GM15510 (cell line): ENCODE measurements around the gene EARS2.

ENCODE experiments used
- POLR2A ChIP-seq: IDR thresholded peaks from 3 replicates; pipeline ENCODE4 v1.6.1; 2011; ENCODE audit warnings: borderline replicate concordance; ENCODE audit not compliant: insufficient read length; ENCODE audit errors: extremely low read depth

Gene EARS2

DNA sequence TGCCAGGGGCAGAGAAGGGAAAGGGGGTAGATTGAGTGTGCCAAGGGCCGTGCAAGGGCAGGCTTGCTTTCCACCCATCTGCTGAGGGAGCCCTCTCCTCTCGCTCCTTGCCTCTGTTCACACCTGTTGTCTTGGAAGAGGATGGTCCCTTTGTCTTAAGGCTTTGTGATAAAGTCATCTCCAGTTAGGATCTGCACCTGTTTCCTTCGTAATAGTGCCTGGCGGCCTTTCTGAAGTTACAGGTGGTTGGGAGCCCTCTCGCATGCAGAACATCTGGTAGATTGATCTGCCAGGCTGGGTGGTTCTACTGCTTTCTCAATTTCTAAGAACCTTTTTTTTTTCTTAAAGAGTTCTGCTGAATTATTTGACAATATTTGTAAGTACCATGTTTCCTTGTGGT is 16.7 kb upstream of the EARS2 start:
- no peak for TF ChIP-seq POLR2A

DNA sequence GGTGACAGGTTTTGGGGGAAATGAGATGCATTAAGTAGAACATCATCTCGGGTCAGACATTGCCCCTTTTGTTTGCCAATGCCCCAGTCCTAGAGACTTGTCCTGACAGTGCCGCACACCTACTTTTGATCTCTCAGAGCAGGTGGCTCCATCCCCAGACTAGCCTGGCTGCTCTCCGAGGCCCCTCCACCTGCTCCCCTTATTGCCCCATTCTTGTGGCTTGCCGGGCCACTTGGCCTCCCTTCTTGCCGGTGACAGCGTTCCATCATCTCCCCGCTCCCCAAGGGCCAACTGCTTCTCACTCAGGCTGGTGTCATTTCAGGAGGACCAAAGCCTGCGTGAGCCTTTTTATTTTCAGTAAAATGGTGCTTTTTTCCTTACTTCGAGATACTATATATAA is 15.2 kb upstream of the EARS2 start:
- TF ChIP-seq POLR2A, result no peak

DNA sequence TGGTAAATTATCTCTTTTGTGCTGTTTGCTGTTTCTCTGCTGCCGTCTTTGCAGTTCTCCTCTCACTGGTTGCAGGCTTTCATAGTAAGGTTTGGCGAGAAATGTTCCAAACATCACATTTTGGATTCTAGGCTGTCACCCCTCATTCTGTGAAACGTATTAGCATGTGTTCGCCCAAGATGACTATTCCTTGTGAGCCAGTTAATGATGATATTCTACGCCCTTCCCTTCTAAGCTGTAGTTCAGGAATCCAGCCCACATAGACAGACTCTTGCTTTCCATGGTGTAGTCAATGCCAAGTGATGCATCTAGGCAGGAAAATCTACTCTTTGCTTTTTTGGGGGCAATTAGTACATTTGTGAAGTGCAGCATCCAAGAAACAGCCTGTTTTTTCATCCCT is 14.7 kb upstream of the EARS2 start:
- no peak for TF ChIP-seq POLR2A

DNA sequence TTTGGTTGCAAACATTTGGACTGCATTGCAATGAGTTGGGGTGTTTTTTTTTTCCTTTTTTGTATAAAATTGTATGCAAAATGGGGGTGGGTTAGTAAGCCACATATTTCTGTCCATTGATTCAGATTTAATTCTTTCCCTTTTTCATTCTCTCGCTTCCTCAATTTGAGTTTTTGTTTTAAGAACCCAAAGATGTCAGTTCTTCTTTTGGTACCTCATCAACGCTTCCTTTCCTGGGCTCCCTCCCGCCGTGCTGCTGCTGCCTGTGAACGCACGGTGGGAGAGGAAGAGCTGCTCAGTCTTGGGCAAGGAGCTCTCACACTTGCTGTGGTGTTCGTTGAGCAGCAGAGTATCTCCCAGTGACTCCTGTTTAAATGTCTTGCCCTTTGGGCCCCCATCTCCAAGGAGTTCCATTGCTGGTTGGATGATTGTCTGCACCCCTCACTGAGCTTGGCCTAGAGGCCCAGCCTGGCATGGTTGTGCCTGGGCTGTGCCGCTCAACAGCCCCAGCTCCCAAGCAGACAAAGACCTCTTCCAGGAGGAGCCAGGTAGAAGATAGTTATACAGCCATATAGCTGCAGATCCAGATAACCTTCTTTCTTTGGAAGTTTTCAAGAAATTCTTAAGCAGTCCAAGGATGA is 14.0 kb upstream of the EARS2 start:
- no peak for TF ChIP-seq POLR2A

DNA sequence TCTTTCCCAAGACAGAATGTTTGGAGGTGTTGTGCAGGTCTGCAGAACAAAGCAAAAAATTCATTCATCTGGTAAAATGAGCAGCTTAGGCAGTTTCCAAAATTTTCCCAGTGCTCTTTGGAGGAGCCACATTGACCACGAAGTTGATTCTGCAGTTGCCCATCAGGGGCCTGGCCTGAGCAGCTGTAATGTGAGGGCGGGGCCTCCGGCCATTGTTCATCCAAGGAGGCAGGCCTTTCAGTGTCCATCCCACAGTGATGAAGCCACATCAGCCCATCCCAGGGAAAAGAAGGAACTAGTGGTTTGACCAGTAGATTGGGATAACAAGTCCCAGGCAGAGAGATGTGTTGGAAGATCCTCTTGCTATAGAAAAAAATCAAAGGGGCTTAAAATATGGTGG is 10.5 kb upstream of the EARS2 start:
- no peak for TF ChIP-seq POLR2A

DNA sequence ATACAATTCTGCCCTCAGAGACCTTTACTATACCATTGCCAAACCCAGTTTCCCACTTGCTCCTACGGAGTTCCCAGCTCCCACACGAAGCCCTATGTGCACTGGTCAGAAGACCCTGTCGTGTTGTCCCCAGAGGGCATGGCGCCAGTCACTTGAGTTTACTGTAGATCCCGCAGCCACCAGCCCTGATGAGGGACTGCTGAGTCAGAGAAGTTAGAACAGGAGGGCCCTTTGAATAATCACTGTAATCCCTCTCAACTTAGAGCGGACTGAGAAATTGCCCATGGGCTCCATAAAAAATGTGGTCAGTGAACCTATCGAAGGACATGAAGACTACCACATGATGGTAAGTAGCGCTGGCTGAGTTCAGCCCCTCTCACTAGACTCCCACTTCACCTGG is 9.6 kb upstream of the EARS2 start:
- no peak for TF ChIP-seq POLR2A

DNA sequence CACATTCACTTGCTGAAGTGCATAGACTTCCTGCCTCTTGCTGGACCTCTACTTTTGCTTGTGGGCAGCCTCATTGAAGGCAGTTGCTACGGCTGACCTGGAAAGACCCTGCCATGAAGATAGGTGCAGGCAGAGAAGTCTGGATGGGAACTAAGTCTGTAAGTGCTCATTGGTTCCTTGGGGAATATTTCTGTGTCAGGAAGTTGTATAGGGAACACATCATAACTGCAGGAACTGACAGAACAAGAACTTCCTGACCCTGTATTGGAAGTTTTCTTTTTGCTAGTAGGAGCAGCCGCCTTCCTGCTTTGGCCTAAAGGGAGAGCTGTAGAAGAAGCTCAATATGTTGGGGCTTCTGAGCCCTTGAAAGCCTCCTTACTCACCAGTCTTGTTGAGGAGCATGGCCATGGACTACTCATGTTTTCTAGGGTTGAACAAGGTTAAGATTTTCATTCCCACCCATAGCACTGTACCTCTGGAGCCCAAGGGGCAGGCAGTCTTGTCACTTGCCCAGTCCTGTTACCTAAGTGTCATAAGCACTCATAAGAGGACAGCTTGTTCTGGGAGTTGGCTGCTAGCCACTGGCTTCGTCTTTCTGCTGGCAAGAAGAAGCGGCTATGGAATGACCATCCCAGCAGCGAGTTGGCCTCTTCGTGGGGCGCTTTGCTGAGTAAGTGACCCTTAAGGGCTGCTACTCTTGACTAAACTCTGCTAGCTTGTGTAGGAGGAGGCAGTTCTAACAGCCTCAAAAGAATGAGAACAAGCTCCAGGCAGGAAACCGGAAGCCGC is 7.6 kb upstream of the EARS2 start:
- TF ChIP-seq POLR2A, result no peak

DNA sequence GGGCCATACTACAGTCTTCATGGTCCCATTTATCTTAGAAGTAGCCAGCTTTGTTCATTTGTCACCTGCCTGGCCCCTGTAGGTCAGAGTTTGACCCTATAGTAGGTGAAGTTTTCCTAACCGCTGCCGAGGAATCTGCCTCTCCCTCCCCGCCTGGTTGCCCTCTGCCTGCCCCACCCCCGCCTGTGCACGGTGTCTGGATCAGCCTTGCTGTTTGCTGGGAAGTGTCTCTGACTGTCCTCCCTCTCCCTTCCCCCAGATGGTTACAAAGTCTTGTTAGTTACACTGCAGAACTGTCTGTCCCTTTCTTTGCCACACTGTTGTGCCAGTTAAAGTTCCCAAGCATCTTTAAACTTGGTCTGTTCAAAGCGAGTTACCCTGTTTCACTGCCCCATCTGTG is 6.0 kb upstream of the EARS2 start:
- no peak for TF ChIP-seq POLR2A

DNA sequence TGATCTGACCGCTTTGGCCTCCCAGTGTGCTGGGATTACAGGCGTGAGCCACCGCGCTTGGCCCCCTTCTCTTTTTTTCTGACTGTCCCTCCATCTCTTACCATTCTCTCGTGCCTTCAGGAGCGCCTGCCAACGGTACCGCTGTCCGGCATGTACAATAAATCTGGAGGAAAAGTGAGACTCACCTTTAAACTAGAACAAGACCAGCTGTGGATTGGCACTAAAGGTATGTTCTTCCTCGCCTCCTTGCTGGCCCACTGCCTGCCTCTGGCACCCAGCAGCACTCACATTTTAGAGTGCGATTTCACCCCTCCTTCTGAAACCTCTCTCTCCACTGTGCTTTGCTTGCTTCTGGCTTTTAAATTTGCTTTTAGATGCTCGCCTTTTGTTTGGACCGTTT is 5.4 kb upstream of the EARS2 start:
- no peak for TF ChIP-seq POLR2A

DNA sequence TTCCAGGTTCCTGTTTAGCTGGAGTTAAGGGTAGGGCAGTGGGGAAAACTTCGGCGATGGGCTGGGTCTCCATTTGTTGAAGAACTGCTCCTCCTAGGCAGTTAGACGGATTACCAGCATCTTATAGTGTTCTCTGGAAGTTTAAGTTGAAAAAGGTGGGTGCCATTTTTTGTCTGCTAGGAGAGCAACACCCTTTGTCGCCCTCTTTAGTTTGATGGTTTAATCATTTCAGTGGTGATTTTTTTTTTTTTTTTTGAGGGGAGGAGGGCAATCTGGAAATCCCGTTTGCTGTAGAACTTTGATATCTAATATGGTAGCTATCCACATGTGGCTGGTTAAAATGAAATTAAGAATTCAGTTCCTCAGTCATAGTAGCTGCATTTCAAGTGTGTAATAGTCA is 4.4 kb upstream of the EARS2 start:
- TF ChIP-seq POLR2A, result no peak

DNA sequence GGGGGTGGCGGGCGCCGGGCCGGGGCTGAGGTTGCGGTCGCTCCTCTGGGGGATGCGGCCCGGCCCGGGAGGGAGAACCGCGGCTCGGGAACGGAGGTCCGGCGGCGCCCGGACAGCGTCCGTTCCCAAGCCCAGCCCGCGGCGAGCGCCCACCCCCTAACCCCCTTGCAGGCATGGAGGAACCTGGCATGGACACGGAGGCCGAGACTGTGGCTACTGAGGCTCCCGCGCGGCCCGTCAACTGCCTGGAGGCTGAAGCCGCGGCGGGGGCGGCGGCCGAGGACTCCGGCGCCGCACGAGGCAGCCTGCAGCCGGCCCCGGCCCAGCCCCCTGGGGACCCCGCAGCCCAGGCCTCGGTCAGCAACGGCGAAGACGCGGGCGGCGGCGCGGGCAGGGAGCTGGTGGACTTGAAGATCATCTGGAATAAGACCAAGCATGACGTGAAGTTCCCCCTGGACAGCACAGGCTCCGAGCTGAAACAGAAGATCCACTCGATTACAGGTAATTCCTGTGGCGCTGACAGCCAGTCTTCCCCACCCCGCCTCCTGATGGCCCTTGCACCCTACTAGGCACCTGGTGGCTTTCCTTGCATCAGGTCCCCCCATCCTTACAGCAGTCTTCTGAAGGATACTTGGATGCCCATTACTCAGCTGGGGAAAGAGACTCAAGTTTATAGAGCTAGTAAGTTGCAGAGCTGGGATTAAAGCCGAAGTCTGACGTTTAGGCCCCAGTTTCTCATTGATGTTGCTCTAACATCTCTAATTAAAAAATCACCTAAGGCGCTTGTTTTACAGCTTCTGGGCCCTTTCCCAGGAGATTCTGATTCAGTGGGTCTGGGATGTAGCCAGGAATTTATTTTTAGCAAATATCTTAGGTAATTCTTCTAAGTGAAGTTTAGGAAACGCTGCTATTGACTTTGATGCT is 891 bp upstream of the EARS2 start:
- no peak for TF ChIP-seq POLR2A

DNA sequence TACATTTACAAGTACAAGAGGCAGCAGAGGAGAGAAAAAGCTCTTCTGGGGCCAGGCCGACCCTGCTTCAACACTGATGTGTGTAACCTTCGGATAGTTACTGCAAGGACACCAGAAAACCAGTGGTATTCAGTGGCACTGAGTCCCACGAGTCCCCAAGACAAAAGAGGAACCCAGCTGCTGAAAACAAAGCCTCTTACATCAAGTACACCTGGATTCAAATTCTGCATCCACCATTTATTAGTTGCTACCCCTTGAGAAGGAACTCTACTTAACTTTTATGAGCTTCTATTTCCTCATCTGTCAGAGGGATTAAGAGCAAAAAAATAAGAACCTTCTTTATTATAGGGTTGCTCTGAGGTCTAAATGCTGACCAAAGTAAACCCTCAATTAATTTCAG is 2.6 kb downstream of the EARS2 start:
- TF ChIP-seq POLR2A, result no peak

DNA sequence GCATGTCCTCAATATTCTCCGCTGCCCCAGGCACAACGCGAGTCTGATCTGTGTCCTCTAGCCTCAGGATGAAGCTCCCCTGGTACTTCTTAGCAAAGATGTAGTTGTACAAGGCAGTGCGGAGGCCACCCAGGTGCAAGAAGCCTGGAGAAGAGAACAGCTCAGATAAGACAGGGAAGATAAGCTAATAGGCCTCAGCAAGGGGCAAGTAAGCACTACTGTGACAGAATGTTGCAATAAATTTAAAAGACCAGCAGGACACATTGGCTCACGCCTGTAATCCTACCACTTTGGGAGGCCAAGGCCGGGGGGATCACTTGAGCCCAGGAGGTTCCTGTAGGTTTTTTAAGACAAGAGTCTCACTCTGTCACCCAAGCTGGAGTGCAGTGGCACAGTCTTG is 5.0 kb downstream of the EARS2 start:
- TF ChIP-seq POLR2A, result no peak

DNA sequence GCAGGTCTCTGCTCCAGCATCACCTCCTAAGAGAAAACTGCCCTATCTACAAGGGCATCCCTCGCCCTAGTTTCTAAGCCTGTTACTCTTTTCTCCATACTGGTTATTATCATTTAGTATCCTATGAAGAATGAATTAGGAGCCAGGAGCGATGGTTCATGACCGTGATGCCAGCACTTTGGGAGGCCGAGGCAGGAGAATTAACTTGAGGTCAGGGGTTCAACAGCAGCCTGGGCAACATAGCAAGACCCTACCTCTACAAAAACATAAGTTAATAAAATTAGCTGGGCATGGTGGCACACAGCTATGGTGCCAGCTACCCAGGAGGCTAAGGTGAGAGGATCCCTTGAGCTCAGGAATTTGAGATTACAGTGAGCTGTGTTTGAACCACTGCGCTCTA is 7.2 kb downstream of the EARS2 start:
- no peak for TF ChIP-seq POLR2A

DNA sequence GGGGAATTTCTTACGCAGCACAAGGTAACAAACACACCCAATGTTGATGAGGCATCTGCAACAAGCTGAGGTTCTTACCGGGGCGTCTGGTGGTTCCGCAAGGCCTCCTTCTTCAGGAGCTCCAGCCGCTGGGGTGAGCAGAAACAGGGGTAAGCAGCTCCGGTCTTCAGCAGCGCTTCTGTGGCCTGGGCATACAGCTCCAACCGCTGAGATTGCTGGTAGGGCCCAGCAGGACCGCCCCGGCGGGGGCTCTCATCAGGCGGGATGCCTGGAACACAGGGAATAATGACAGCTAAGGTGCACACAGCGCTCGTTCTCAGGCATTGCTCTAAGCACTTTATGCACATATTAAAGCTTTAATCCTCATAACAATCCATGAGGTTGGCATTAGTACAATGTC is 12.7 kb downstream of the EARS2 start:
- TF ChIP-seq POLR2A, result no peak
